Heart left ventricle (tissue), 13 donors: ENCODE data around the gene SIN3A.

Source experiments
- POLR2A ChIP-seq, 2 donors: fragments of 450-650 bp; IDR thresholded peaks; one replicate each; pipeline ENCODE4 v1.6.1; 2017; ENCODE audit warnings: antibody characterized with exemption in 2 of 2, mild to moderate bottlenecking in 2 of 2, moderate library complexity in 2 of 2
- TF ChIP-seq, protein P1 (sequence below), 12 donors: fragments of 200-600 bp; sonication (generic) in 4 of 12; IDR thresholded peaks; one replicate each; pipeline versions ENCODE4 v1.5.0 to v1.8.0; 2018 to 2022; ENCODE audit warnings: antibody characterized with exemption in 12 of 12, mild to moderate bottlenecking in 5 of 12
- donor health status: ischemic (EF 13 %, LVEDD 7.1; RV severe dilation, severe dysfunction).
- donor health status: DM: no; HTN: yes; CAD: no.
- donor health status: DM: no; HTN: no; CAD: no.
- donor health status: ischemic (EF 25% LVEDD 6.9; RV normal size, moderate dysfunction).
- donor health status: ischemic (EF 25% LVEDD 5.7; RV mildly dilated, moderate dysfunction).
- donor health status: ischemic (EF 35%, LVEDD 5.7; RV mildly dilated, moderate dysfunction).
- donor health status: nonischemic (EF 11% LVEDD 7.7; RV severe dilation, severe dysfunction).
- donor health status: DM: yes; HTN: yes; CAD: no.
- donor health status: PGD.
- donor health status: ischemic (EF 29% LVEDD 5.4; RV normal size, mild dysfunction).
- donor health status: nonischemic (EF 23%, LVEDD 6.1; RV moderate dilation, normal function).

DNA sequence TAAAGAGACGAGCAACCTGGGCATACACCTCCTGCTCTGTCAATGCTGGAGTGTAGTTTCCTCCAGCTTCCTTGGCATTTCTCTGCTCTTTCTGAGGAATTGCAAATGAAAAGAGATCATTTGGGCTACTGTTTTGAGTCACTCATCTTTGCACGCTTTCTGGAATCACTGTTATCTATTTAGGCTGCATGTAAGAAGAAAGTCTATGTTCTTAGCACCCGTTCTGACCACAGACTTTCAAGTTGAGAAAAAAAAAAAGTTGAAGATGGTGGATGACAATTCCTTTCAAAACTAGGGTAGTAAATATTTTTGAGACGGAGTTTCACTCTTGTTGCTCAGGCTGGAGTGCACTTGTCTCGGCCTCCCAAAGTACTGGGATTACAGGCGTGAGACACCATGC is 41.3 kb downstream of the SIN3A start:
- TF ChIP-seq POLR2A (IDR thresholded peaks at IDR 0.05): no peak
- TF ChIP-seq, protein P1, sequence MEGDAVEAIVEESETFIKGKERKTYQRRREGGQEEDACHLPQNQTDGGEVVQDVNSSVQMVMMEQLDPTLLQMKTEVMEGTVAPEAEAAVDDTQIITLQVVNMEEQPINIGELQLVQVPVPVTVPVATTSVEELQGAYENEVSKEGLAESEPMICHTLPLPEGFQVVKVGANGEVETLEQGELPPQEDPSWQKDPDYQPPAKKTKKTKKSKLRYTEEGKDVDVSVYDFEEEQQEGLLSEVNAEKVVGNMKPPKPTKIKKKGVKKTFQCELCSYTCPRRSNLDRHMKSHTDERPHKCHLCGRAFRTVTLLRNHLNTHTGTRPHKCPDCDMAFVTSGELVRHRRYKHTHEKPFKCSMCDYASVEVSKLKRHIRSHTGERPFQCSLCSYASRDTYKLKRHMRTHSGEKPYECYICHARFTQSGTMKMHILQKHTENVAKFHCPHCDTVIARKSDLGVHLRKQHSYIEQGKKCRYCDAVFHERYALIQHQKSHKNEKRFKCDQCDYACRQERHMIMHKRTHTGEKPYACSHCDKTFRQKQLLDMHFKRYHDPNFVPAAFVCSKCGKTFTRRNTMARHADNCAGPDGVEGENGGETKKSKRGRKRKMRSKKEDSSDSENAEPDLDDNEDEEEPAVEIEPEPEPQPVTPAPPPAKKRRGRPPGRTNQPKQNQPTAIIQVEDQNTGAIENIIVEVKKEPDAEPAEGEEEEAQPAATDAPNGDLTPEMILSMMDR (IDR thresholded peaks at IDR 0.05): no peak
